IPS DF 19.7 (cell line): ENCODE measurements around the gene HOXB4.

Experiments
- DNase-seq: peaks from one replicate; pipeline ENCODE4 v3.0.0-alpha.2; 2013; ENCODE audit warnings: low read depth, low spot score

HOXB4 gene

GRCh38 chr17:48559840-48560817 is 18.0 kb downstream of the HOXB4 start:
- no peak for DNase-seq

- DNase-seq, result no peak
These were observed 18.9 kb downstream of the HOXB4 start for GRCh38 chr17:48559122-48559839.

GRCh38 chr17:48558831-48559121 is 19.4 kb downstream of the HOXB4 start:
- DNase-seq, result no peak

GRCh38 chr17:48558057-48558830 is 19.9 kb downstream of the HOXB4 start:
- no peak for DNase-seq

- DNase-seq, result no peak
These were observed 21.4 kb downstream of the HOXB4 start for GRCh38 chr17:48556576-48557401.

- DNase-seq, result no peak
These were observed 21.9 kb downstream of the HOXB4 start for GRCh38 chr17:48556229-48556575.

- no peak for DNase-seq
These were observed 22.6 kb downstream of the HOXB4 start for GRCh38 chr17:48555258-48556228.

- no peak for DNase-seq
These were observed 23.5 kb downstream of the HOXB4 start for GRCh38 chr17:48554412-48555257.

- DNase-seq, result no peak
These were observed 24.3 kb downstream of the HOXB4 start for GRCh38 chr17:48553826-48554225.

- no peak for DNase-seq
These were observed 25.0 kb downstream of the HOXB4 start for GRCh38 chr17:48553190-48553547.

GRCh38 chr17:48552466-48553189 is 25.5 kb downstream of the HOXB4 start:
- DNase-seq, result no peak

- DNase-seq, result no peak
These were observed 26.3 kb downstream of the HOXB4 start for GRCh38 chr17:48551596-48552465.

GRCh38 chr17:48551214-48551555 is 27.0 kb downstream of the HOXB4 start:
- no peak for DNase-seq

GRCh38 chr17:48550502-48551213 is 27.5 kb downstream of the HOXB4 start:
- DNase-seq, result no peak

- DNase-seq, result no peak
These were observed 28.1 kb downstream of the HOXB4 start for GRCh38 chr17:48549914-48550501.

- DNase-seq, result no peak
These were observed 28.9 kb downstream of the HOXB4 start for GRCh38 chr17:48549281-48549630.
